ENCODE measurements around the gene MYLK. TPM values are rescaled to one million over a fixed set of nuclear protein-coding genes. Genes with fewer than 3 reads are reported as not detected.

MYLK gene
- total RNA-seq, 1 donor from 2014 or later: 50.5 TPM

DNA sequence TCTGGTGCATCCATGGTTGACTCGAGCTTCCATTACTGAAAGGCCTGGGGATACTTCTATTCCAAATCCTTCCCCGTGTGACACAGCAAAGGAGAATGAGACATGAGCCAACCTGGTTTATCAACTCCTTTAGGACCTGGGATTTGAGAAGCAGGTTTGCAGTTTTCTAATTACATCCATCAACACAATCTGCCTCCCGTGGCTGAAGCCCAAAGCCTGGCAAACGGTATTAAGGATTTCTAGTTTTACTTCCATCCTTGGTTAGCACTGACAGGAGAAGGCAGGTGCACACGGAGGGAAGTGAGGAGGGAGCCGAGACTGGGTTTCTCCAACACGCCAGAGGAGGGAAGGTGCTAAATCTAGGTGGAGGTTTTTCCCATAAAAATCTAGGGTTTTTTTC, 79.0 kb downstream of the MYLK start:
- no peaks in the 10 kb centered on the region for H3K9me3 Mint-ChIP-seq (ENCODE audit: unreplicated experiment)
- H3K4me1 ChIP-seq (ENCODE audit: insufficient read depth, low read length): peaks cover 21% of the 10 kb centered on the region
- DNase-seq (ENCODE audit: low read depth): no peak

GRCh38 chr3:123804676-123805075, 79.5 kb downstream of the MYLK start:
- Histone ChIP-seq H3K9me3 (ENCODE audit: insufficient read depth, low read depth, low read length) (no peaks in the 10 kb centered on the region), H3K79me2 (ENCODE audit: insufficient read depth, low read length) (no peaks in the 10 kb centered on the region), H3K27me3 (ENCODE audit: insufficient read depth, low read length) (no peaks in the 10 kb centered on the region), H4K20me1 (ENCODE audit: insufficient read depth, low read length) (no peaks in the 10 kb centered on the region), H3K36me3 (ENCODE audit: insufficient read depth, low read length) (no peaks in the 10 kb centered on the region), H3K4me2 (ENCODE audit: low read length) (no peak overlapping the region), H3K9ac (ENCODE audit: low read length) (no peak overlapping the region), H3K4me3 (ENCODE audit: insufficient read depth, low read depth, low read length) (no peak overlapping the region), H3K27ac (ENCODE audit: low read depth, low read length) (no peak overlapping the region), H3K4me1 (ENCODE audit: insufficient read depth, low read length) (peaks cover 21% of the 10 kb centered on the region), H2AFZ (ENCODE audit: low read depth, low read length) (no peak overlapping the region)
- DNase-seq (ENCODE audit: low read depth) (no peak), FAIRE-seq (no peak)
- no peak for TF ChIP-seq EZH2 (IDR thresholded peaks at IDR 0.05; ENCODE audit: insufficient read depth, low read length)
- TF ChIP-seq, protein P1, sequence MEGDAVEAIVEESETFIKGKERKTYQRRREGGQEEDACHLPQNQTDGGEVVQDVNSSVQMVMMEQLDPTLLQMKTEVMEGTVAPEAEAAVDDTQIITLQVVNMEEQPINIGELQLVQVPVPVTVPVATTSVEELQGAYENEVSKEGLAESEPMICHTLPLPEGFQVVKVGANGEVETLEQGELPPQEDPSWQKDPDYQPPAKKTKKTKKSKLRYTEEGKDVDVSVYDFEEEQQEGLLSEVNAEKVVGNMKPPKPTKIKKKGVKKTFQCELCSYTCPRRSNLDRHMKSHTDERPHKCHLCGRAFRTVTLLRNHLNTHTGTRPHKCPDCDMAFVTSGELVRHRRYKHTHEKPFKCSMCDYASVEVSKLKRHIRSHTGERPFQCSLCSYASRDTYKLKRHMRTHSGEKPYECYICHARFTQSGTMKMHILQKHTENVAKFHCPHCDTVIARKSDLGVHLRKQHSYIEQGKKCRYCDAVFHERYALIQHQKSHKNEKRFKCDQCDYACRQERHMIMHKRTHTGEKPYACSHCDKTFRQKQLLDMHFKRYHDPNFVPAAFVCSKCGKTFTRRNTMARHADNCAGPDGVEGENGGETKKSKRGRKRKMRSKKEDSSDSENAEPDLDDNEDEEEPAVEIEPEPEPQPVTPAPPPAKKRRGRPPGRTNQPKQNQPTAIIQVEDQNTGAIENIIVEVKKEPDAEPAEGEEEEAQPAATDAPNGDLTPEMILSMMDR (IDR thresholded peaks at IDR 0.05; ENCODE audit: insufficient read depth, low read depth, low read length): no peak
- H3K36me3 Mint-ChIP-seq (ENCODE audit: low read depth, unreplicated experiment): peaks cover 26% of the 10 kb centered on the region
- H3K4me1 Mint-ChIP-seq (ENCODE audit: low read depth, unreplicated experiment): peaks cover 19% of the 10 kb centered on the region
- no peak overlapping the region for H3K4me3 Mint-ChIP-seq (ENCODE audit: unreplicated experiment)
- H3K27me3 Mint-ChIP-seq (ENCODE audit: low read depth, unreplicated experiment): peaks cover 2% of the 10 kb centered on the region
- H3K9me3 Mint-ChIP-seq (ENCODE audit: unreplicated experiment): no peaks in the 10 kb centered on the region
- no peak overlapping the region for H3K27ac Mint-ChIP-seq (ENCODE audit: unreplicated experiment)

More for the DNA sequence above, 79.0 kb downstream of the MYLK start:
- no peak overlapping the region for H3K4me2 ChIP-seq (ENCODE audit: low read length)
- FAIRE-seq: no peak
- no peak overlapping the region for H3K9ac ChIP-seq (ENCODE audit: low read length)
- H4K20me1 ChIP-seq (ENCODE audit: insufficient read depth, low read length): no peaks in the 10 kb centered on the region
- no peaks in the 10 kb centered on the region for H3K79me2 ChIP-seq (ENCODE audit: insufficient read depth, low read length)
- Mint-ChIP-seq H3K4me3 (ENCODE audit: unreplicated experiment) (no peak overlapping the region), H3K27me3 (ENCODE audit: low read depth, unreplicated experiment) (peaks cover 2% of the 10 kb centered on the region), H3K4me1 (ENCODE audit: low read depth, unreplicated experiment) (peaks cover 23% of the 10 kb centered on the region), H3K36me3 (ENCODE audit: low read depth, unreplicated experiment) (peaks cover 26% of the 10 kb centered on the region), H3K27ac (ENCODE audit: unreplicated experiment) (no peak overlapping the region)
- no peaks in the 10 kb centered on the region for H3K27me3 ChIP-seq (ENCODE audit: insufficient read depth, low read length)
- H3K9me3 ChIP-seq (ENCODE audit: insufficient read depth, low read depth, low read length): no peaks in the 10 kb centered on the region
- H3K4me3 ChIP-seq (ENCODE audit: insufficient read depth, low read depth, low read length): no peak overlapping the region
- no peak for TF ChIP-seq EZH2 (IDR thresholded peaks at IDR 0.05; ENCODE audit: insufficient read depth, low read length)
- TF ChIP-seq, protein P1 (IDR thresholded peaks at IDR 0.05; ENCODE audit: insufficient read depth, low read depth, low read length): no peak
- no peaks in the 10 kb centered on the region for H3K36me3 ChIP-seq (ENCODE audit: insufficient read depth, low read length)
- no peak overlapping the region for H3K27ac ChIP-seq (ENCODE audit: low read depth, low read length)
- no peak overlapping the region for H2AFZ ChIP-seq (ENCODE audit: low read depth, low read length)

GRCh38 chr3:123803521-123803920, 80.6 kb downstream of the MYLK start:
- peaks cover 3% of the 10 kb centered on the region for H3K27me3 Mint-ChIP-seq (ENCODE audit: low read depth, unreplicated experiment)
- Histone ChIP-seq H4K20me1 (ENCODE audit: insufficient read depth, low read length) (no peaks in the 10 kb centered on the region), H3K4me3 (ENCODE audit: insufficient read depth, low read depth, low read length) (no peak overlapping the region), H2AFZ (ENCODE audit: low read depth, low read length) (no peak overlapping the region), H3K79me2 (ENCODE audit: insufficient read depth, low read length) (no peaks in the 10 kb centered on the region), H3K27me3 (ENCODE audit: insufficient read depth, low read length) (no peaks in the 10 kb centered on the region), H3K4me1 (ENCODE audit: insufficient read depth, low read length) (peaks cover 22% of the 10 kb centered on the region), H3K9me3 (ENCODE audit: insufficient read depth, low read depth, low read length) (no peaks in the 10 kb centered on the region), H3K36me3 (ENCODE audit: insufficient read depth, low read length) (no peaks in the 10 kb centered on the region), H3K27ac (ENCODE audit: low read depth, low read length) (no peak overlapping the region), H3K9ac (ENCODE audit: low read length) (no peak overlapping the region), H3K4me2 (ENCODE audit: low read length) (no peak overlapping the region)
- peaks cover 26% of the 10 kb centered on the region for H3K36me3 Mint-ChIP-seq (ENCODE audit: low read depth, unreplicated experiment)
- peaks cover 10% of the 10 kb centered on the region for H3K4me1 Mint-ChIP-seq (ENCODE audit: low read depth, unreplicated experiment)
- FAIRE-seq: no peak
- no peak overlapping the region for H3K27ac Mint-ChIP-seq (ENCODE audit: unreplicated experiment)
- DNase-seq (ENCODE audit: low read depth): no peak
- H3K4me3 Mint-ChIP-seq (ENCODE audit: unreplicated experiment): no peak overlapping the region
- no peak for TF ChIP-seq EZH2 (IDR thresholded peaks at IDR 0.05; ENCODE audit: insufficient read depth, low read length)
- TF ChIP-seq, protein P1 (IDR thresholded peaks at IDR 0.05; ENCODE audit: insufficient read depth, low read depth, low read length): no peak
- H3K9me3 Mint-ChIP-seq (ENCODE audit: unreplicated experiment): no peaks in the 10 kb centered on the region

All from astrocyte (in vitro differentiated cells and primary cell).